Transverse colon (tissue), 4 donors: ENCODE measurements around the gene GLOD4. TPM values are rescaled to one million over a fixed set of nuclear protein-coding genes. Genes with fewer than 3 reads are reported as not detected.
"Not testable (repeated sequence)": the region's sequence is repeated elsewhere in the genome, so short reads cannot be mapped to it uniquely, and the experiment has no call there.

Experiments used
- DNase-seq: peaks from one replicate; pipeline ENCODE4 v3.0.0-alpha.2; 2019
- H3K27ac ChIP-seq, 4 donors: fragments of 200-600 bp; sonication (generic); 2 replicates each; pipeline ENCODE4 v1.5.1; 2016 to 2018; ENCODE audit warnings: inconsistent platforms in 4 of 4
- H3K27me3 ChIP-seq: fragments of 200-600 bp; sonication (generic); 2 replicates; pipeline ENCODE4 v1.5.1; 2017; ENCODE audit warnings: inconsistent platforms
- H3K36me3 ChIP-seq, 4 donors: fragments of 200-600 bp; sonication (generic); 2 replicates each; pipeline ENCODE4 v1.5.1; 2017 to 2019; ENCODE audit warnings: inconsistent platforms in 4 of 4
- H3K4me1 ChIP-seq, 4 donors: fragments of 200-600 bp; sonication (generic); 2 replicates each; pipeline ENCODE4 v1.5.1; 2017 to 2020; ENCODE audit warnings: inconsistent platforms in 4 of 4
- H3K4me3 ChIP-seq, 4 donors: fragments of 200-600 bp; sonication (generic); 1 replicate in 1 of 4; 2 replicates in 3 of 4; pipeline versions ENCODE4 v1.5.1 to v1.6.1; 2017 to 2019; ENCODE audit warnings: inconsistent platforms in 4 of 4
- H3K9me3 ChIP-seq, 2 donors: fragments of 200-600 bp; sonication (generic); 2 replicates each; pipeline ENCODE4 v1.5.1; 2017 to 2019; ENCODE audit warnings: inconsistent platforms in 2 of 2
- EP300 ChIP-seq: sonication (generic); formaldehyde crosslinking; IDR thresholded peaks from one replicate; pipeline ENCODE4 v1.6.1; 2017; ENCODE audit warnings: antibody characterized with exemption, low read depth
- POLR2A ChIP-seq: fragments of 450-650 bp; IDR thresholded peaks from one replicate; pipeline ENCODE4 v1.6.1; 2016; ENCODE audit warnings: antibody characterized with exemption, mild to moderate bottlenecking, moderate library complexity
- POLR2AphosphoS5 ChIP-seq, 3 donors: sonication (generic); formaldehyde crosslinking; IDR thresholded peaks; one replicate each; pipeline ENCODE4 v1.6.1; 2016; ENCODE audit warnings: antibody characterized with exemption in 3 of 3
- WGBS, 2 donors: methylation state at CpG; one replicate each; pipeline ENCODE4 v1.1.5; 2018; ENCODE audit warnings: low coverage in 1 of 2; 5-methylcytosine and 5-hydroxymethylcytosine counted together
- in situ Hi-C, 4 donors: fragments of 200-750 bp; cut with MboI; loops; one replicate each; pipeline versions ENCODE4 v1.15.0 to v1.15.1; 2017; ENCODE audit warnings: low sequenced_read_pairs in 3 of 4, low pct_ligation_motif_present in 1 of 4, low pct_unique_long_range_greater_than_20kb in 1 of 4
- intact Hi-C: fragments of 100-400 bp; cut with DNase I; formaldehyde crosslinking; loops from one replicate; pipeline ENCODE4 v1.15.1; 2023; ENCODE audit warnings: low total_unique reads
- total RNA-seq, 4 donors: library from RNA; depleted of rRNA; stranded (reverse); fragments of >200 nt; gene quantifications; one replicate each; pipeline ENCODE4 v1.1.0, GENCODE V29; 2016
- TF ChIP-seq, protein P1 (sequence below), 5 experiments: fragments of 200-600 bp in 3 of 5; fragments of 450-650 bp in 2 of 5; sonication (generic) in 3 of 5; IDR thresholded peaks; 1 replicate in 2 of 5; 2 replicates in 3 of 5; pipeline ENCODE4 v1.5.1; 2016 to 2017; ENCODE audit warnings: antibody characterized with exemption in 5 of 5, inconsistent platforms in 3 of 5, mild to moderate bottlenecking in 2 of 5, moderate library complexity in 1 of 5

GLOD4 gene
- total RNA-seq, 4 donors from 2014 or later: 65.5 to 124 (median 73.7) TPM

DNA sequence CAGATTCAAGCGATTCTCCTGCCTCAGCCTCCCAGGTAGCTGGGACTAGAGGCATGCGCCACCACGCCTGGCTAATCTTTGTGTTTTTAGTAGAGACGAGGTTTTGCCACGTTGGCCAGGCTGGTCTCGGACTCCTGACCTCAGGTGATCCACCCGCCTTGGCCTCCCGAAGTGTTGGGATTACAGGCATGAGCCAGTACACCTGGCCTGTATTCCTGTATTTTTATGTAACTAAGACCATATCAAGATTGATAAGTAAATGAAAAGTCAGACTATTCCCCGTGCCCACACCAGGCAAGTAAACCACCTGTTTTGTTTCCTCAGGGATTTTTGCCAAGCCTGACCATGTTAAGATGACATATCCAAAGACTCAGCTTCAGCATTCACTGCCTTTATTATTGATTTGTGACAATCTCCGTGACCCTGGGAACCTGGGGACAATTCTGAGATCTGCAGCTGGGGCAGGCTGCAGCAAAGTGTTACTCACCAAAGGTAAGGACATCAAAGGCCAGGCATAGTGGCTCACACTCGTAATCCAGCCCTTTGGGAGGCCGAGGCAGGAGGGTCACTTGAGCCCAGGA lies 5.7 kb upstream of the GLOD4 start:
- whole genome bisulfite sequencing, 2 donors: 91 to 100% methylated on average over 3 to 12 of the region's 12 CpGs
- peaks cover 0 to 15% (median 5%) of the 10 kb centered on the region in 4 donors for H3K36me3 ChIP-seq
- intact Hi-C loops (no loop called here), in situ Hi-C loops (loop anchor here in 2 of 4 donors (10.0 kb wide), 1 partner anchor 197 kb away; no protein-coding TSS in a partner anchor)
- no peak for DNase-seq
- H3K27ac ChIP-seq: no peak overlapping the region
- TF ChIP-seq EP300 (no peak), POLR2A (no peak), POLR2AphosphoS5 (IDR thresholded peaks at IDR 0.05) (no peak)
- TF ChIP-seq, protein P1, sequence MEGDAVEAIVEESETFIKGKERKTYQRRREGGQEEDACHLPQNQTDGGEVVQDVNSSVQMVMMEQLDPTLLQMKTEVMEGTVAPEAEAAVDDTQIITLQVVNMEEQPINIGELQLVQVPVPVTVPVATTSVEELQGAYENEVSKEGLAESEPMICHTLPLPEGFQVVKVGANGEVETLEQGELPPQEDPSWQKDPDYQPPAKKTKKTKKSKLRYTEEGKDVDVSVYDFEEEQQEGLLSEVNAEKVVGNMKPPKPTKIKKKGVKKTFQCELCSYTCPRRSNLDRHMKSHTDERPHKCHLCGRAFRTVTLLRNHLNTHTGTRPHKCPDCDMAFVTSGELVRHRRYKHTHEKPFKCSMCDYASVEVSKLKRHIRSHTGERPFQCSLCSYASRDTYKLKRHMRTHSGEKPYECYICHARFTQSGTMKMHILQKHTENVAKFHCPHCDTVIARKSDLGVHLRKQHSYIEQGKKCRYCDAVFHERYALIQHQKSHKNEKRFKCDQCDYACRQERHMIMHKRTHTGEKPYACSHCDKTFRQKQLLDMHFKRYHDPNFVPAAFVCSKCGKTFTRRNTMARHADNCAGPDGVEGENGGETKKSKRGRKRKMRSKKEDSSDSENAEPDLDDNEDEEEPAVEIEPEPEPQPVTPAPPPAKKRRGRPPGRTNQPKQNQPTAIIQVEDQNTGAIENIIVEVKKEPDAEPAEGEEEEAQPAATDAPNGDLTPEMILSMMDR (IDR thresholded peaks at IDR 0.05): no peak
- no peak overlapping the region for H3K4me3 ChIP-seq
- peaks cover 0 to 17% (median 7%) of the 10 kb centered on the region in 4 donors for H3K4me1 ChIP-seq
- no peaks in the 10 kb centered on the region for H3K9me3 ChIP-seq
- no peaks in the 10 kb centered on the region for H3K27me3 ChIP-seq

DNA sequence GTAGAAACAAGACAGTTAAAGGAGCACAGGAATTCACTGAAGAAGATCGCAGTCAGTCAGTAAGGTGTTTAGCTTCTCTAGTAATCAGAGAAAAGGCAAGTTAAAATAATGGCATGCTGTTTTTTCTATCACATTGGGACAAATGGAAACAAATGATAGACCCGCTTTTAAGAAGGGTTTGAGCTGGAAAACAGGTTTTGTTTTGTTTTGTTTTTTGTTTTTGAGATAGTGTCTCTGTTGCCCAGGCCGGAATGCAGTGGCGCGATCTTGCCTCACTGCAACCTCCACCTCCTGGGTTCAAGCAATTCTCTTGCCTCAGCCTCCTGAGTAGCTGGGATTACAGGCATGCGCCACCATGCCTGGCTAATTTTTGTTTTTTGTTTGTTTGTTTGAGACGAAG lies 3.8 kb upstream of the GLOD4 start:
- DNase-seq, H3K27me3 ChIP-seq, intact Hi-C loops, H3K27ac ChIP-seq, H3K9me3 ChIP-seq, H3K4me3 ChIP-seq: not testable (repeated sequence)
- H3K36me3 ChIP-seq: peaks cover 0 to 10% (median 2%) of the 10 kb centered on the region in 4 donors
- 81 to 96% methylated on average over 7 of the region's 7 CpGs for WGBS, 2 donors
- peaks cover 6 to 24% (median 14%) of the 10 kb centered on the region in 4 donors for H3K4me1 ChIP-seq
- in situ Hi-C loops: loop anchor here in 2 of 4 donors (10.0 kb wide), 1 partner anchor 199 kb away; no protein-coding TSS in a partner anchor

DNA sequence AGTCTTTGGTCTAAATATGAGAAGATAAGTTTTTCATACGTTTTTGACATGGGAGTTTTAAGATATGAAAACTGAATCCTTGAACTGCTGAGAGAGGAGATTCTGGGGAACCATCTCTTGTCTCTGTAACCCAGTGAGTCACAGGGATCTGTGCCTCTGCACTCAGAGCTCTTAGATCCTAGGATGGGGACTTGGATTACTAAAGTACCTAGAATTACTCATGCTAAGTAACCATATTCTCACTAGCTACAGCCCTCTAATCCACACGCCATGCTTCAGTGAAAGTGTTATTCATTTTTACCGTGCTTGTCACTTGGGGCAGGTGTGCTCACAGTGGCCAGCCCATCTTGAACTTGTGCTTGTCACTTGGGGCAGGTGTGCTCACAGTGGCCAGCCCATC lies 2.1 kb upstream of the GLOD4 start:
- Histone ChIP-seq H3K27me3 (no peaks in the 10 kb centered on the region), H3K4me3 (no peak overlapping the region), H3K36me3 (peaks cover 0 to 10% (median 2%) of the 10 kb centered on the region in 4 donors), H3K9me3 (no peaks in the 10 kb centered on the region), H3K4me1 (peaks cover 6 to 24% (median 15%) of the 10 kb centered on the region in 4 donors), H3K27ac (no peak overlapping the region)
- TF ChIP-seq EP300 (no peak), POLR2AphosphoS5 (IDR thresholded peaks at IDR 0.05) (no peak), POLR2A (no peak)
- TF ChIP-seq, protein P1 (IDR thresholded peaks at IDR 0.05): no peak
- intact Hi-C loops: no loop called here
- 75 to 80% methylated on average over 3 of the region's 3 CpGs for WGBS, 2 donors
- in situ Hi-C loops: loop anchor here in 2 of 4 donors (10.0 kb wide), 1 partner anchor 201 kb away; no protein-coding TSS in a partner anchor
- no peak for DNase-seq

DNA sequence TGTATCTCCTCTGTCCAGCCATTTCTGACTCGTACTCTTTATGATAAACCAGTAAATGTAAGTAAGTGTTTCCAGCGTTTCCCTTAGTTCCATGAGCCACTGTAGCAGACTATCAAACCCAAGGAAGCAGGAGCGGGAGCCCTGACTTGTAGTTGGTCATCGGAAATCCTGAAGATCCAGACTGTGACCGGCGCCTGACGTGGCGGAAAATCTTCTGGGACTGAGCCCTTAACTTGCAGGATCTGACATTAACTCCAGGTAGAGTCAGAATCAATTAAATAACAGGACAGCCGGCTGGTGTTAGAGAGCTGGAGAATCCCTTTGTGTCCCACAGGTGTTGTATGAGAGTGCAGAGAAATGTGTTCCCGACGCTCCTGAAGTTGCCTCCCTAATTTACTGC lies 4.0 kb downstream of the GLOD4 start:
- Histone ChIP-seq H3K27ac (no peak overlapping the region), H3K4me1 (peaks cover 6 to 13% (median 10%) of the 10 kb centered on the region in 4 donors), H3K9me3 (no peaks in the 10 kb centered on the region), H3K4me3 (no peak overlapping the region), H3K36me3 (peaks cover 0 to 39% (median 15%) of the 10 kb centered on the region in 4 donors), H3K27me3 (no peaks in the 10 kb centered on the region)
- TF ChIP-seq, protein P1 (IDR thresholded peaks at IDR 0.05): no peak
- TF ChIP-seq EP300 (no peak), POLR2AphosphoS5 (IDR thresholded peaks at IDR 0.05) (no peak), POLR2A (no peak)
- DNase-seq: no peak
- 88 to 96% methylated on average over 7 to 11 of the region's 11 CpGs for WGBS, 2 donors
- intact Hi-C loops (no loop called here), in situ Hi-C loops (no loop called here)

DNA sequence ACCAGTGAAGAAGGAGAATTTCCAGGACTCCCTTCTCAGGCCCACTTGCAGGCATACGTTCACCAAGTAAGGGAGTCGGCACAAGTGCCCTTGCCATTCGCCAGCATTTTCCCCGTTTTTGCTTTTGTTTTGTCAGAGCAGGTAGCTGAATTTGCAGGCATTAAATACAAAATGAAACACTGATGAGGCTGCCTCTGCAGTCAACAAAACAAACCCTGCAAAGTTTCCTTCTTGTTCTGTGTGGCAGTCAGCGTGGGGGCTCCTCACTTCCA lies 7.8 kb downstream of the GLOD4 start:
- in situ Hi-C loops: no loop called here
- Histone ChIP-seq H3K4me1 (no peaks in the 10 kb centered on the region), H3K9me3 (no peaks in the 10 kb centered on the region), H3K27ac (no peak overlapping the region), H3K27me3 (no peaks in the 10 kb centered on the region), H3K36me3 (peaks cover 0 to 75% (median 27%) of the 10 kb centered on the region in 4 donors), H3K4me3 (no peak overlapping the region)
- no peak for TF ChIP-seq POLR2A
- no peak for TF ChIP-seq POLR2AphosphoS5 (IDR thresholded peaks at IDR 0.05)
- TF ChIP-seq, protein P1 (IDR thresholded peaks at IDR 0.05): no peak
- no peak for TF ChIP-seq EP300
- intact Hi-C loops: no loop called here
- 88% methylated on average over 5 of the region's 5 CpGs; no CpG with 5 or more reads in 1 of the 2 donors for WGBS, 2 donors
- no peak for DNase-seq
